Activated T-helper 17 cell treated with anti-CD3 and anti-CD28 coated beads, Interleukin-2, amount 50 U/mL, for 72 hours (primary cell): ENCODE data around the gene ASIC5. TPM values are rescaled to one million over a fixed set of nuclear protein-coding genes. Genes with fewer than 3 reads are reported as not detected.
"Not testable (repeated sequence)": the region's sequence is repeated elsewhere in the genome, so short reads cannot be mapped to it uniquely, and the experiment has no call there.

ENCODE experiments used
- ATAC-seq: fragments of 150-1000 bp; cut with Tn5 transposase; replicated peaks from 2 replicates; pipeline ENCODE4 v1.10.0; 2021; ENCODE audit warnings: mild to moderate bottlenecking, moderate library complexity
- H3K27ac Mint-ChIP-seq: one replicate; pipeline ENCODE4 v1.8.0; 2022; ENCODE audit warnings: mixed read lengths
- H3K27me3 Mint-ChIP-seq: one replicate; pipeline ENCODE4 v1.8.0; 2022; ENCODE audit warnings: mixed read lengths
- H3K36me3 Mint-ChIP-seq: one replicate; pipeline ENCODE4 v1.8.0; 2022; ENCODE audit warnings: low read depth, mild to moderate bottlenecking, mixed read lengths
- H3K4me1 Mint-ChIP-seq: one replicate; pipeline ENCODE4 v1.8.0; 2022; ENCODE audit warnings: mixed read lengths
- H3K4me3 Mint-ChIP-seq: one replicate; pipeline ENCODE4 v1.8.0; 2022; ENCODE audit warnings: mild to moderate bottlenecking, mixed read lengths
- H3K9me3 Mint-ChIP-seq: one replicate; pipeline ENCODE4 v1.8.0; 2022; ENCODE audit warnings: mixed read lengths
- total RNA-seq, 2 donors: library from RNA; stranded (reverse); gene quantifications; one replicate each; pipeline ENCODE4 v1.2.3, GENCODE V29; 2022

The ASIC5 gene
- not detected for total RNA-seq

- H3K36me3 Mint-ChIP-seq = no peaks in the 10 kb centered on the region
- H3K9me3 Mint-ChIP-seq = no peaks in the 10 kb centered on the region
- no peak for ATAC-seq
- H3K27me3 Mint-ChIP-seq = peaks cover 10% of the 10 kb centered on the region
- no peak within 1 kb of the TSS for H3K27ac Mint-ChIP-seq
- H3K4me3 Mint-ChIP-seq = no peak within 1 kb of the TSS
- H3K4me1 Mint-ChIP-seq = no peaks in the 10 kb centered on the region
Measured at GRCh38 chr4:155866177-155866576, at the start of gene ASIC5. Gene ASIC5, minus strand, starts transcription at chr4:155866277. Its CDS starts 51 bp downstream, at chr4:155866226.

- Mint-ChIP-seq H3K4me3 (no peak overlapping the region), H3K27ac (no peak overlapping the region), H3K9me3 (no peaks in the 10 kb centered on the region), H3K4me1 (no peaks in the 10 kb centered on the region), H3K36me3 (no peaks in the 10 kb centered on the region), H3K27me3 (peaks cover 5% of the 10 kb centered on the region)
- ATAC-seq = no peak
Measured at GRCh38 chr4:155914782-155915181, 48.7 kb upstream of the ASIC5 start.

- Mint-ChIP-seq H3K36me3 (no peaks in the 10 kb centered on the region), H3K27ac (no peak overlapping the region), H3K4me1 (no peaks in the 10 kb centered on the region), H3K4me3 (no peak overlapping the region), H3K9me3 (no peaks in the 10 kb centered on the region), H3K27me3 (peaks cover 12% of the 10 kb centered on the region)
- ATAC-seq = no peak
Measured at GRCh38 chr4:155911905-155912304, 45.8 kb upstream of the ASIC5 start.

- ATAC-seq = no peak
- Mint-ChIP-seq H3K4me1 (no peaks in the 10 kb centered on the region), H3K4me3 (no peak overlapping the region), H3K36me3 (no peaks in the 10 kb centered on the region), H3K27me3 (peaks cover 15% of the 10 kb centered on the region), H3K9me3 (no peaks in the 10 kb centered on the region), H3K27ac (no peak overlapping the region)
Measured at GRCh38 chr4:155909615-155910226, 43.6 kb upstream of the ASIC5 start.

- H3K36me3 Mint-ChIP-seq = no peaks in the 10 kb centered on the region
- H3K4me1 Mint-ChIP-seq = no peaks in the 10 kb centered on the region
- peaks cover 19% of the 10 kb centered on the region for H3K27me3 Mint-ChIP-seq
- no peak overlapping the region for H3K4me3 Mint-ChIP-seq
- no peak overlapping the region for H3K27ac Mint-ChIP-seq
- ATAC-seq = no peak
- H3K9me3 Mint-ChIP-seq = no peaks in the 10 kb centered on the region
Measured at GRCh38 chr4:155908187-155909139, 42.4 kb upstream of the ASIC5 start.

GRCh38 chr4:155907556-155907955 is 41.5 kb upstream of the ASIC5 start:
- H3K27me3 Mint-ChIP-seq = peaks cover 19% of the 10 kb centered on the region
- no peaks in the 10 kb centered on the region for H3K4me1 Mint-ChIP-seq
- H3K36me3 Mint-ChIP-seq = no peaks in the 10 kb centered on the region
- H3K27ac Mint-ChIP-seq = no peak overlapping the region
- H3K9me3 Mint-ChIP-seq = no peaks in the 10 kb centered on the region
- no peak overlapping the region for H3K4me3 Mint-ChIP-seq
- no peak for ATAC-seq

GRCh38 chr4:155906554-155907247 is 40.6 kb upstream of the ASIC5 start:
- peaks cover 19% of the 10 kb centered on the region for H3K27me3 Mint-ChIP-seq
- no peaks in the 10 kb centered on the region for H3K4me1 Mint-ChIP-seq
- H3K4me3 Mint-ChIP-seq = no peak overlapping the region
- H3K27ac Mint-ChIP-seq = no peak overlapping the region
- no peaks in the 10 kb centered on the region for H3K36me3 Mint-ChIP-seq
- H3K9me3 Mint-ChIP-seq = no peaks in the 10 kb centered on the region
- ATAC-seq = no peak

GRCh38 chr4:155904331-155904730 is 38.3 kb upstream of the ASIC5 start:
- Mint-ChIP-seq H3K27me3 (peaks cover 16% of the 10 kb centered on the region), H3K4me3 (no peak overlapping the region), H3K9me3 (no peaks in the 10 kb centered on the region), H3K27ac (no peak overlapping the region), H3K36me3 (no peaks in the 10 kb centered on the region), H3K4me1 (no peaks in the 10 kb centered on the region)
- no peak for ATAC-seq

- no peak for ATAC-seq
- no peaks in the 10 kb centered on the region for H3K36me3 Mint-ChIP-seq
- H3K4me1 Mint-ChIP-seq = no peaks in the 10 kb centered on the region
- H3K27me3 Mint-ChIP-seq = peaks cover 16% of the 10 kb centered on the region
- H3K4me3 Mint-ChIP-seq = no peak within 1 kb of the TSS
- H3K9me3 Mint-ChIP-seq = no peaks in the 10 kb centered on the region
- H3K27ac Mint-ChIP-seq = no peak within 1 kb of the TSS
Measured at GRCh38 chr4:155903453-155903852, 37.4 kb upstream of the ASIC5 start, which contains the start of gene TDO2. Gene TDO2, plus strand, starts transcription at chr4:155903696. Its CDS starts 63 bp downstream, at chr4:155903759.

- Mint-ChIP-seq H3K36me3 (no peaks in the 10 kb centered on the region), H3K4me1 (no peaks in the 10 kb centered on the region), H3K27ac (no peak overlapping the region), H3K4me3 (no peak overlapping the region), H3K27me3 (peaks cover 4% of the 10 kb centered on the region), H3K9me3 (peaks cover 4% of the 10 kb centered on the region)
- ATAC-seq = no peak
Measured at GRCh38 chr4:155901013-155901412, 34.9 kb upstream of the ASIC5 start.

GRCh38 chr4:155900381-155900780 is 34.3 kb upstream of the ASIC5 start:
- H3K4me3 Mint-ChIP-seq = no peak overlapping the region
- no peaks in the 10 kb centered on the region for H3K4me1 Mint-ChIP-seq
- peaks cover 4% of the 10 kb centered on the region for H3K9me3 Mint-ChIP-seq
- no peak overlapping the region for H3K27ac Mint-ChIP-seq
- no peak for ATAC-seq
- peaks cover 4% of the 10 kb centered on the region for H3K27me3 Mint-ChIP-seq
- no peaks in the 10 kb centered on the region for H3K36me3 Mint-ChIP-seq

GRCh38 chr4:155899891-155900290 is 33.8 kb upstream of the ASIC5 start:
- Mint-ChIP-seq H3K4me3 (no peak overlapping the region), H3K27ac (no peak overlapping the region), H3K9me3 (peaks cover 4% of the 10 kb centered on the region), H3K36me3 (no peaks in the 10 kb centered on the region), H3K27me3 (peaks cover 4% of the 10 kb centered on the region), H3K4me1 (no peaks in the 10 kb centered on the region)
- ATAC-seq = no peak

- not testable (repeated sequence) for H3K9me3 Mint-ChIP-seq, H3K36me3 Mint-ChIP-seq, H3K27ac Mint-ChIP-seq, H3K27me3 Mint-ChIP-seq, ATAC-seq, H3K4me1 Mint-ChIP-seq, H3K4me3 Mint-ChIP-seq
Measured at GRCh38 chr4:155898371-155898770, 32.3 kb upstream of the ASIC5 start.

GRCh38 chr4:155891058-155891457 is 25.0 kb upstream of the ASIC5 start:
- Mint-ChIP-seq H3K9me3 (peaks cover 5% of the 10 kb centered on the region), H3K27ac (no peak overlapping the region), H3K4me3 (no peak overlapping the region), H3K36me3 (no peaks in the 10 kb centered on the region), H3K27me3 (peaks cover 24% of the 10 kb centered on the region), H3K4me1 (no peaks in the 10 kb centered on the region)
- no peak for ATAC-seq
